ENCODE measurements around the gene DNAAF8. TPM values are rescaled to one million over a fixed set of nuclear protein-coding genes. Genes with fewer than 3 reads are reported as not detected.

The DNAAF8 gene
- total RNA-seq, 4 donors from 2014 or later: 0.42 to 1.7 (median 0.94) TPM

- Histone ChIP-seq H3K27ac (replicated peaks in 1 of 4) (peak overlapping the region; percentile 84 to 94 (median 91)), H3K4me3 (no peak overlapping the region), H3K4me1 (peaks cover 32 to 48% (median 42%) of the 10 kb centered on the region in 4 donors), H3K36me3 (peaks cover 32 to 56% (median 55%) of the 10 kb centered on the region in 4 donors), H3K27me3 (no peaks in the 10 kb centered on the region), H3K9me3 (no peaks in the 10 kb centered on the region)
- TF ChIP-seq POLR2A (IDR thresholded peaks at IDR 0.05; ENCODE audit: low read depth): no peak
- DNase-seq (ENCODE audit: extremely low spot score): no peak
- 52% methylated on average over 11 of the region's 12 CpGs for WGBS
- intact Hi-C loops (cut with DNase I): no loop called here
These were observed 38.7 kb upstream of the DNAAF8 start for GRCh38 chr16:4695473-4696171.

GRCh38 chr16:4696172-4696904 is 38.0 kb upstream of the DNAAF8 start:
- Histone ChIP-seq H3K36me3 (peaks cover 39 to 63% (median 60%) of the 10 kb centered on the region in 4 donors), H3K4me1 (peaks cover 32 to 48% (median 39%) of the 10 kb centered on the region in 4 donors), H3K4me3 (no peak overlapping the region), H3K9me3 (no peaks in the 10 kb centered on the region), H3K27ac (replicated peaks in 1 of 4) (peak overlapping the region in 3 of 4 donors; percentile 63 to 94 (median 84)), H3K27me3 (no peaks in the 10 kb centered on the region)
- TF ChIP-seq, protein P1, sequence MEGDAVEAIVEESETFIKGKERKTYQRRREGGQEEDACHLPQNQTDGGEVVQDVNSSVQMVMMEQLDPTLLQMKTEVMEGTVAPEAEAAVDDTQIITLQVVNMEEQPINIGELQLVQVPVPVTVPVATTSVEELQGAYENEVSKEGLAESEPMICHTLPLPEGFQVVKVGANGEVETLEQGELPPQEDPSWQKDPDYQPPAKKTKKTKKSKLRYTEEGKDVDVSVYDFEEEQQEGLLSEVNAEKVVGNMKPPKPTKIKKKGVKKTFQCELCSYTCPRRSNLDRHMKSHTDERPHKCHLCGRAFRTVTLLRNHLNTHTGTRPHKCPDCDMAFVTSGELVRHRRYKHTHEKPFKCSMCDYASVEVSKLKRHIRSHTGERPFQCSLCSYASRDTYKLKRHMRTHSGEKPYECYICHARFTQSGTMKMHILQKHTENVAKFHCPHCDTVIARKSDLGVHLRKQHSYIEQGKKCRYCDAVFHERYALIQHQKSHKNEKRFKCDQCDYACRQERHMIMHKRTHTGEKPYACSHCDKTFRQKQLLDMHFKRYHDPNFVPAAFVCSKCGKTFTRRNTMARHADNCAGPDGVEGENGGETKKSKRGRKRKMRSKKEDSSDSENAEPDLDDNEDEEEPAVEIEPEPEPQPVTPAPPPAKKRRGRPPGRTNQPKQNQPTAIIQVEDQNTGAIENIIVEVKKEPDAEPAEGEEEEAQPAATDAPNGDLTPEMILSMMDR (IDR thresholded peaks at IDR 0.05): no peak
- TF ChIP-seq EP300 (IDR thresholded peaks at IDR 0.05): no peak
- peak; percentile 7 to 37 for TF ChIP-seq POLR2AphosphoS5 (IDR thresholded peaks at IDR 0.05)
- intact Hi-C loops (cut with DNase I): no loop called here
- 46% methylated on average over 18 of the region's 19 CpGs for WGBS
- no peak for DNase-seq (ENCODE audit: extremely low spot score)

- Histone ChIP-seq H3K4me3 (no peak overlapping the region), H3K9me3 (no peaks in the 10 kb centered on the region), H3K4me1 (peaks cover 32 to 44% (median 39%) of the 10 kb centered on the region in 4 donors), H3K27ac (replicated peaks in 1 of 4) (peak overlapping the region in 3 of 4 donors; percentile 58 to 84 (median 63)), H3K36me3 (peaks cover 46 to 72% (median 69%) of the 10 kb centered on the region in 4 donors), H3K27me3 (no peaks in the 10 kb centered on the region)
- WGBS: 83% methylated on average over 15 of the region's 33 CpGs
- DNase-seq (ENCODE audit: extremely low spot score): no peak
- intact Hi-C loops (cut with DNase I): no loop called here
- TF ChIP-seq POLR2AphosphoS5 (IDR thresholded peaks at IDR 0.05): no peak
- TF ChIP-seq EP300 (IDR thresholded peaks at IDR 0.05): no peak
- TF ChIP-seq, protein P1 (IDR thresholded peaks at IDR 0.05): no peak
- no peak for TF ChIP-seq POLR2A (IDR thresholded peaks at IDR 0.05; ENCODE audit: low read depth)
These were observed 37.2 kb upstream of the DNAAF8 start for GRCh38 chr16:4696905-4697847.

- TF ChIP-seq EP300 (IDR thresholded peaks at IDR 0.05): no peak
- TF ChIP-seq POLR2A (IDR thresholded peaks at IDR 0.05; ENCODE audit: low read depth): no peak
- TF ChIP-seq POLR2AphosphoS5 (IDR thresholded peaks at IDR 0.05): no peak
- TF ChIP-seq, protein P1 (IDR thresholded peaks at IDR 0.05): no peak
- intact Hi-C loops (cut with DNase I): no loop called here
- Histone ChIP-seq H3K27me3 (no peaks in the 10 kb centered on the region), H3K9me3 (no peaks in the 10 kb centered on the region), H3K4me1 (peaks cover 29 to 37% (median 34%) of the 10 kb centered on the region in 4 donors), H3K27ac (replicated peaks in 1 of 4) (no peak overlapping the region), H3K4me3 (no peak overlapping the region), H3K36me3 (peaks cover 49 to 75% (median 74%) of the 10 kb centered on the region in 4 donors)
- WGBS: 83% methylated on average over 6 of the region's 9 CpGs
- no peak for DNase-seq (ENCODE audit: extremely low spot score)
These were observed 36.5 kb upstream of the DNAAF8 start for GRCh38 chr16:4697848-4698291.

Data from esophagus muscularis mucosa (tissue), 4 donors.